WERI-Rb-1 (cell line): ENCODE data around the gene KCTD19.
"Not testable (repeated sequence)": the region's sequence is repeated elsewhere in the genome, so short reads cannot be mapped to it uniquely, and the experiment has no call there.

Experiments used
- DNase-seq: peaks from one replicate; pipeline ENCODE4 v3.0.0-alpha.2; 2020
- H3K27ac ChIP-seq: fragments of 250-450 bp; sonication (Bioruptor Pico); 2 replicates; pipeline ENCODE4 v1.5.1; 2020; ENCODE audit warnings: mild to moderate bottlenecking, moderate library complexity
- H3K27me3 ChIP-seq: fragments of 250-450 bp; sonication (Bioruptor Pico); 2 replicates; pipeline ENCODE4 v1.5.1; 2021; ENCODE audit warnings: mild to moderate bottlenecking, low read depth, moderate library complexity; ENCODE audit not compliant: insufficient read depth, severe bottlenecking
- H3K36me3 ChIP-seq: fragments of 250-450 bp; sonication (Bioruptor Pico); 2 replicates; pipeline ENCODE4 v1.5.1; 2020; ENCODE audit warnings: mild to moderate bottlenecking, moderate library complexity
- H3K4me3 ChIP-seq: 2 replicates; pipeline ENCODE4 v1.5.1; 2011; ENCODE audit warnings: low read depth, mild to moderate bottlenecking, control low read depth, low read length
- H3K9me3 ChIP-seq: fragments of 250-450 bp; sonication (Bioruptor Pico); 2 replicates; pipeline ENCODE4 v1.5.1; 2021; ENCODE audit warnings: mild to moderate bottlenecking, moderate library complexity; ENCODE audit not compliant: severe bottlenecking
- TF ChIP-seq, protein P1 (sequence below): IDR thresholded peaks from 2 replicates; pipeline ENCODE4 v1.5.1; 2011; ENCODE audit warnings: low read depth, mild to moderate bottlenecking, control low read depth, inconsistent platforms, low read length

The KCTD19 gene

DNA sequence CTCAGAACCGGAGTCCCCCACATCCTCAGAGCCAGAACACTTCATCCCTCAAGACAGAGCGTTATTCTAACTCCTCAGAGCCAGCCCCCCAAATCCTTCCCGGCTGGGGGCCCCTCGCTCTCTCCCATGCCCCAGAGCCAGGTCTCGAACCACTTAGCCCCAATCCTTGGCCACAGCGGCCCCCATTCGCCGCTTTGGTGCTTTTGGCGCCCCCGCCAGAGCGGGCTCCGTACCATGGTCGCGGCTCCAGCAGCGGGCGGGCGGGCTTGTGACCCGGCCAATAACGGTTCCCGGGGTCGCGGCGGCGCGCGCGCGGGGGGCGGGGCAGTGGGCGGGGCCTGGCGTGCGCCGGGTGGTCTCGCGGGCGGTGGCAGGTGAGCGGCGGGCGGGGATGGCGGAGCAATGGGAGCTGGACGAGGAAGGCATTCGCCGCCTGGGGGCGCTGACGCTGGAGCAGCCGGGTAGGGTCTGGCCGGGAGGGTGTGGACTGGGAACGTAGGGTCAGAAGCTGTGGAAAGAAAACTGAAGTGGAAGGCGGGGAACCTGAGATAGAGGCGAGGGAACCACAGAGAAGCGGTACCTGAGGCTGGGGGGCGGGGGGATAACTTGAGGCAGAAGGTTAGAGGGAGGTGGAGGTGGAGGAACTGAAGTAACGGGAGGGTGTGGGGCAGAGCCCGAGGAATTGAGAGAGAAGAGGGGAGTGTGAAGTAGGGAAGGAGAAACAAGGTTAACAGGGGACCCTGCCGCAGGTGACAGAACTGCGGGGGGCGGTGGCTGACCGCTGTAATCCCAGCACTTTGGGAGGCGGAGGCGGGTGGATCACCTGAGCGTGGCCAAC, at the start of gene KCTD19, which contains the start of gene LRRC36:
TSS of gene KCTD19 (minus strand) at position 270 of the 838 bp plus-strand sequence. CDS start at position 236, 34 bp downstream.
TSS of gene LRRC36 (plus strand) at position 344 of the 838 bp plus-strand sequence. CDS start at position 392, 48 bp downstream.
- Histone ChIP-seq H3K36me3 (no peaks in the 10 kb centered on the region), H3K9me3 (no peaks in the 10 kb centered on the region), H3K4me3 (peak within 1 kb of the TSS; percentile 32), H3K27ac (peak within 1 kb of the TSS; percentile 45; the same call in 1 of the 2 replicates), H3K27me3 (no peaks in the 10 kb centered on the region)
- TF ChIP-seq, protein P1, sequence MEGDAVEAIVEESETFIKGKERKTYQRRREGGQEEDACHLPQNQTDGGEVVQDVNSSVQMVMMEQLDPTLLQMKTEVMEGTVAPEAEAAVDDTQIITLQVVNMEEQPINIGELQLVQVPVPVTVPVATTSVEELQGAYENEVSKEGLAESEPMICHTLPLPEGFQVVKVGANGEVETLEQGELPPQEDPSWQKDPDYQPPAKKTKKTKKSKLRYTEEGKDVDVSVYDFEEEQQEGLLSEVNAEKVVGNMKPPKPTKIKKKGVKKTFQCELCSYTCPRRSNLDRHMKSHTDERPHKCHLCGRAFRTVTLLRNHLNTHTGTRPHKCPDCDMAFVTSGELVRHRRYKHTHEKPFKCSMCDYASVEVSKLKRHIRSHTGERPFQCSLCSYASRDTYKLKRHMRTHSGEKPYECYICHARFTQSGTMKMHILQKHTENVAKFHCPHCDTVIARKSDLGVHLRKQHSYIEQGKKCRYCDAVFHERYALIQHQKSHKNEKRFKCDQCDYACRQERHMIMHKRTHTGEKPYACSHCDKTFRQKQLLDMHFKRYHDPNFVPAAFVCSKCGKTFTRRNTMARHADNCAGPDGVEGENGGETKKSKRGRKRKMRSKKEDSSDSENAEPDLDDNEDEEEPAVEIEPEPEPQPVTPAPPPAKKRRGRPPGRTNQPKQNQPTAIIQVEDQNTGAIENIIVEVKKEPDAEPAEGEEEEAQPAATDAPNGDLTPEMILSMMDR, result peak; percentile 63
- DNase-seq, result peak; percentile 82

DNA sequence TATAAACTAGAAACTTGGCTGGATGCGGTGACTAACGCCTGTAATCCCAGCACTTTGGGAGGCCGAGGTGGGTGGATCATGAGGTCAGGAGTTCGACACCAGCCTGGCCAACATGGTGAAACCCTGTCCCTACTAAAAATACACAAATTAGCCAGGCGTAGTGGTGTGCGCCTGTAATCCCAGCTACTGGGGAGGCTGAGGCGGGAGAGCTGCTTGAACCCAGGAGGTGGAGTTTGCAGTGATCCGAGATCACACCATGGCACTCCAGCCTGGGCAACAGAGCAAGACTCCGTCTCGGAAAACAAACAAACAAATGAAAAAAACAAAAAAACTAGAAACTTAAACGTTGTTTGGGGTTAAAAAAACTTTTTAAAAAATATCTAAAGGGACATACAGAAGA, 49.5 kb upstream of the KCTD19 start:
- not testable (repeated sequence) for DNase-seq, H3K36me3 ChIP-seq, H3K27ac ChIP-seq, H3K27me3 ChIP-seq, H3K4me3 ChIP-seq, H3K9me3 ChIP-seq

DNA sequence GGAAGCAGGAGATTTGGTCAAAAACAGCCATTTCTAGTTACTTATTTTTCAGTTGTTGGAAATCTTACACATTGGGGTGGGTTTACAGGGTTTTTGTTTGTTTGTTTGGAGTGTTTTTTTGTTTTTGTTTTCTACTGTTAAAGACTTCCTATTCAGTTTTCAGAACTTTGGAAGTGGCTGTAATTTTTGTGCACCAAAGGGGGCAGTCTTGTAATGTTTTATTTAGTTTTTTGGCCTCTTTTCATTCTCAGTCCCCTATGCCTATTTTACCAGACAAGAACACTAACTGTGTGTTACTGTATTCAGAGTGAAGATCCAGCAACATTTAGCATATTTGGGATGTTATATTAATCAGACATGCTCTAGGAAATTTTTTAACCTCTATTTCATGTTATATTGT, 46.1 kb upstream of the KCTD19 start:
- TF ChIP-seq, protein P1, result no peak
- DNase-seq, result no peak
- Histone ChIP-seq H3K4me3 (no peak overlapping the region), H3K27ac (no peak overlapping the region), H3K9me3 (no peaks in the 10 kb centered on the region), H3K27me3 (no peaks in the 10 kb centered on the region), H3K36me3 (no peaks in the 10 kb centered on the region)

DNA sequence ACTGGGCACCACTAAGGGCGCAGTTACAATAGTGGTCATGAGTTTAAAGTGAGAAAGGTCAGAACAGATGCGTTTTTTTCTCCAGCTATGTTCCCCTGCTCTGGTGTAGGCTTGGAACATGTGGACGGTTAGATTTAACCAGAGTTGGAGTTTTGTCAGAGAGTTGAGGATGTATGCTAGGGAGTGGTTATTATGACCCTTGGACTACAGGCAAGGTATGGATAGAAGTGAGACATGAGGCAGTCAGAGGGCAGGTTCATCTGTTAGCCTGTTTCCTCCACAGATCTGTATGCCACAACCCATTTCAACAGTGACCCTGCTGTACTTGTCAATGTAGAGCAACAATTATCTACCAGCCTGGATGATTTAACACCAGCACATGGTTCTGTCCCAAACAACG, 44.1 kb upstream of the KCTD19 start:
- Histone ChIP-seq H3K9me3 (no peaks in the 10 kb centered on the region), H3K4me3 (no peak overlapping the region), H3K27me3 (no peaks in the 10 kb centered on the region), H3K27ac (no peak overlapping the region), H3K36me3 (no peaks in the 10 kb centered on the region)
- no peak for DNase-seq
- TF ChIP-seq, protein P1, result no peak

DNA sequence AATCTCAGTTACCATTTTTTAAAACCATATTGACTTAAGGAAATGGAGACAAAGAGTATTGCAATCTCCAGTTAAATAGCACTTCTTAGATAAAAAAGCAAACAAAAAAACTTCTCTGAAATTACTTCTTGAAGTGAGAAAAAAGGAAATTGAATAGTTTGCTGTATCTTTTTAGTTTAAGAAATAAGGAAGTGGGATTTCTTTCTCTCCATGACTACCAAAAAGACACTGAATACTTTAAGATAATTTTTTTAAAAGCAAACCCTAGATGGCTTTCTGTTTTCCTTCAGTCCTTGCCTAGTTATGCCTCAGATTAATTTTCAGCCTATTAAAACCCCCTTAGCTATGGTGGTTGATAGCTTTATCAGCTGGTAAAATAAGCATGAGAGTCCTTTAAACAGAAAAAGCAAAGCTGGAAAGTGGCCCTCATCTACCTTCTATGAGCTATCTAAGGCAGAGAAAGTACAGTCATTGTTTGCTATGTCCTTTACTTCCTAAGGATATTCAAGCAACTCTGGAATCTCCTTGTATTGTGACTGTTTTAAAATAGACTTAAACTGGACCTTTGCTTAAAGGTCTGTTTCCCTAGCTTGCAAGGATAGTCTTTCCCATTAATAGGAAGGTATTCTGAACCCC, 38.2 kb upstream of the KCTD19 start:
- no peak overlapping the region for H3K4me3 ChIP-seq
- DNase-seq, result no peak
- H3K27ac ChIP-seq, result no peak overlapping the region

DNA sequence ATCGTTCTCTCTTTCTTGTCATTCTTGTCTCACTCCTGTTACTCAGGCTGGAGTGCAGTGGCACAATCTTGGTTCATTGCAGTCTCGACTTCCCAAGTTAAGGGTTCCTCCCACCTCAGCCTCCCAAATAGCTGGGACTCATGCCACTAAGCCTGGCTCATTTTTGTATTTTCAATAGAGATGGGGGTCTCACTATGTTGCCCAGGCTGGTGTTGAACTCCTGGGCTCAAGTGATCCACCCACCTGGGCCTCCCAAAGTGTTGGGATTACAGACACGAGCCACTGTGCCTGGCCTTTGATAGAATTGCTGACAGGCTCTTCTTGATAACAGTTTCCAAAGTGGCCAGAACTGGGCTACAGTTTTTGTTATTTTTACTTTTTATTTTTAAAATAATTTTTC, 34.5 kb upstream of the KCTD19 start:
- TF ChIP-seq, protein P1, result no peak
- H3K27me3 ChIP-seq, result no peaks in the 10 kb centered on the region
- DNase-seq, result no peak
- no peaks in the 10 kb centered on the region for H3K9me3 ChIP-seq
- no peaks in the 10 kb centered on the region for H3K36me3 ChIP-seq
- no peak overlapping the region for H3K4me3 ChIP-seq
- no peak overlapping the region for H3K27ac ChIP-seq

More for the DNA sequence above, 38.2 kb upstream of the KCTD19 start:
- H3K27me3 ChIP-seq, result no peaks in the 10 kb centered on the region
- no peaks in the 10 kb centered on the region for H3K36me3 ChIP-seq
- TF ChIP-seq, protein P1, result no peak
- H3K9me3 ChIP-seq, result no peaks in the 10 kb centered on the region

DNA sequence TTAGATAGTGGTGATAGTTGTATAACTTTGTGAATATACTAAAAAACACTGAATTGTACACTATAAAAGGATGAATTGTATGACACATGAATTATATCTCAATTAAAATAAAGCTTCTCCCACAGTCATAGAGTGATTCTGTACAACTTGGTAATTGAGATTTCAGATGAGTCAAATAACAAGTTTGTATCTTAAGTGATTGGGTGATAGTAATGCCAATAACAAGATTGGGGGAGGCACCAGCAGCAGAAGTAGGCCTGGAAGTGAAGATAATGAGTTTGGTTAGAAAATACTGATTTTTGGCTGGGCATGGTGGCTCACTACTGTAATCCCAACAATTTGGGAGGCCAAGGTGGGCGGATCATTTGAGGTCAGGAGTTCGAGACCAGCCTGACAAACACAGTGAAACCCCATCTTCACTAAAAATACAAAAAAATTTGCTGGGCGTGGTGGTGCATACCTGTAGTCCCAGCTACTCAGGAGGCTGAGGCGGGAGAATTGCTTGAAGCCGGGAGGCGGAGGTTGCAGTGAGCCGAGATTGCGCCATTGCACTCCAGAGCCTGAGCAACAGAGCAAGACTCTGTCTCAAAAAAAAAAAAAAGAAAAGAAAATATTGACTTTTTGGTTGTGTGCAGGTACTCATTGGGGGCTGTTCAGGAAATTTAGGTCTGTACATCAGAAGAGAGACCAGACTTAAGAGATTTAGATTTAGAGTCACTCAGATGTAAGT, 33.2 kb upstream of the KCTD19 start:
- H3K9me3 ChIP-seq, H3K27ac ChIP-seq, DNase-seq, H3K4me3 ChIP-seq, H3K27me3 ChIP-seq, H3K36me3 ChIP-seq: not testable (repeated sequence)
